ENCODE measurements around the gene LRP1B.

- no peak for TF ChIP-seq NFIC (IDR thresholded peaks at IDR 0.05)
- TF ChIP-seq EP300 (IDR thresholded peaks at IDR 0.05; ENCODE audit: borderline replicate concordance): no peak
- no peak for TF ChIP-seq REST (IDR thresholded peaks at IDR 0.05; ENCODE audit: low read depth)
- TF ChIP-seq MAX (IDR thresholded peaks at IDR 0.05): no peak
- no peak for TF ChIP-seq TEAD4 (IDR thresholded peaks at IDR 0.05)
- no peak for TF ChIP-seq YY1 (IDR thresholded peaks at IDR 0.05; ENCODE audit: low read depth)
- no peak for TF ChIP-seq TAF1 (IDR thresholded peaks at IDR 0.05; ENCODE audit: low read depth)
Measured at GRCh38 chr2:140273958-140274357, 1856.9 kb downstream of the LRP1B start.

All from Ishikawa (cell line).